ENCODE results near the gene MAN2C1.
"Not testable (repeated sequence)": the region's sequence is repeated elsewhere in the genome, so short reads cannot be mapped to it uniquely, and the experiment has no call there.

GRCh38 chr15:75343953-75344352 is 24.5 kb downstream of the MAN2C1 start:
- TF ChIP-seq EZH2 (IDR thresholded peaks at IDR 0.05); POLR2AphosphoS5 (IDR thresholded peaks at IDR 0.05; ENCODE audit: borderline replicate concordance, low read depth, low read length); FOXP2 (optimal IDR thresholded peaks at IDR 0.05; ENCODE audit: control extremely low read depth, extremely low read length, insufficient read depth): not testable (repeated sequence)
